ENCODE data around the gene SLC2A1. TPM values are rescaled to one million over a fixed set of nuclear protein-coding genes. Genes with fewer than 3 reads are reported as not detected.
"Not testable (repeated sequence)": the region's sequence is repeated elsewhere in the genome, so short reads cannot be mapped to it uniquely, and the experiment has no call there.

SLC2A1 gene
- polyA plus RNA-seq, 4 donors: 33.6 to 67.5 (median 44.3) TPM

DNA sequence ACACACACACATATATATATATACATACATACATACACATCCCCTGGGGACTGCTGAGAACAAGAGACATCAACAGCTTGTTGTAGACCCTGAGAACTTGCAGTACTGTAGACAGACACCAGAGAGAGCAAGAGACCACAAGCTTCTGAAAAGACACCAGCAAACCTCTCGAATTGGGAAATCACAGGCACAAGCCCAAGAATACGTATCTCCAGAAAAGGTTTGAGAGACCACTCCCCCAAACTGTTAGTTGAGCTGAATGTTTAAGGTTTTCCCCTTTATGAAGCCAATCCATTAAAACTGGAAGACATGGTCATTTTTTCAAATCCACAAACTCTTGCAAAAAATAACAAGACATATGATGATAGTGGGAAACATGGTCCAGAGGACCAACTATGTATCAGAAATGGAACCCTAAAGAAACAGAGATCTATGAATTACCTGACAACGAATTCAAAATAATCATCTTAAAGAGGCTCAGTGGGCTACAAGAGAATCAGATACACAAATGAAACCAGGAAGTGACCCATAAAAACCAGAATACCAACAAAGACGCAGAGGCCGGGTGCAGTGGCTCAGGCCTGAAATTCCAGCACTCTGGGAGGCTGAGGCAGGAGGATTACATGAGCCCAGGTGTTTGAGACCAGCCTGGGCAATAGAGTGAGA lies 45.1 kb downstream of the SLC2A1 start:
- no peak for DNase-seq (ENCODE audit: low read depth in 4 of 4, low spot score in 3 of 4)

GRCh38 chr1:42910985-42911384 lies 47.7 kb downstream of the SLC2A1 start:
- DNase-seq (ENCODE audit: low read depth in 4 of 4, low spot score in 3 of 4): no peak

DNA sequence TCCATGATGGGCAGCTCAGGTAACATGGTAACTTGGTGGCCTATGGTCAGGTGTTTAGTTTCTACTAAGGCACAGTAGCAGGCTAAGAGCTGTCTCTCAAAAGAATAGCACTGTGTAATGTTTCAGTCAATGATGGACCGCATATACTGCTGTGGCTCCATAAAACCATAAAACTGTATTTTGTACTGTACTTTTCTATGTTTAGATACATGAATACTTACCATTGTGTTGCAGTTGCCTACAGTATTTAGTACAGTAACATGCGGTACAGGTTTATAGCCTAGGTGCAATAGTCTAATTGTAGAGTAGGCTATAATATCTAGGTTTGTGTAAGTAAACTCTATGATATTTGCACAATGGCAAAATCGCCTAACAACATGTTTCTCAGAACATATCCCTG lies 50.6 kb downstream of the SLC2A1 start:
- DNase-seq (ENCODE audit: low read depth in 4 of 4, low spot score in 3 of 4): no peak

DNA sequence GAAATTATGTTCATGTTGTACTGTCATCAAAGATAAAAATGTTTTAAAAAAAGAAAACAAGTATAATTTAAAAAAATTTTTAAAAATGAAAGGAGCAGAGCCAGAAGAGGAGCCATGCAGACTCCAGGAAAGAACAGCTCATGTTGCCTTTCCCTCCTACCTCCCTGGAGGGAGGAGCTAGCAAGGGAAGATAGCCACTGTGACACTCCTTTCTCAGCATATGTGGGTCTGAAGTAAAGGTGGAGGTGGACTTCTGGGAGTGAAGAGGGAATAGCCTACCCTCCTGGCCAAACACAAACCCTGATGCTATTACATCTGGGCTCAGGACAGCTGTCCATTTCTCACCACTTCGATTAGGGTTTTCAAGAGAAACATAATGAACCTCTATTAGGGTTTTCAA lies 54.2 kb downstream of the SLC2A1 start:
- no peak for DNase-seq (ENCODE audit: low read depth in 4 of 4, low spot score in 3 of 4)

DNA sequence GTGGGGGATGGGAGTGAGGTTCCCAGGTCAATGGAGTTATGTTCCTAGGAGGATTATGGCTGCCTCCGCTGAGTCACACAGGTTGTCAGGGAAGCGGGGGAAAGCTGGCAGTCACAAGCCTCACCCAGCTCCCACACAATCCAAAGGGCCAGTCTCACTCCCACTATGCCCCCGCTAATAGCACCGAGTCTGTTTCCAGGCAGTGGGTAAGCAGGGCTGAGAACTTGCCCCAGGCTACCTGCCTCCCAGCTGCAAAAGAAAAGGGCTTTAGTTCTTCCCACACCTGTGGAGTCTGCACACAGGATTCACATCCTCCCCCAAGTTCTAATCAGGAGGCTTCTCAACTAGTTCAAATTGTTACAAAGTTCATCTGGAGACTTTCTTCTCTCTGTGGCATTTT lies 58.7 kb downstream of the SLC2A1 start:
- DNase-seq (ENCODE audit: low read depth in 4 of 4, low spot score in 3 of 4): not testable (repeated sequence)

GRCh38 chr1:42891465-42892138 lies 67.1 kb downstream of the SLC2A1 start:
- no peak for DNase-seq (ENCODE audit: low read depth in 4 of 4, low spot score in 3 of 4)

DNA sequence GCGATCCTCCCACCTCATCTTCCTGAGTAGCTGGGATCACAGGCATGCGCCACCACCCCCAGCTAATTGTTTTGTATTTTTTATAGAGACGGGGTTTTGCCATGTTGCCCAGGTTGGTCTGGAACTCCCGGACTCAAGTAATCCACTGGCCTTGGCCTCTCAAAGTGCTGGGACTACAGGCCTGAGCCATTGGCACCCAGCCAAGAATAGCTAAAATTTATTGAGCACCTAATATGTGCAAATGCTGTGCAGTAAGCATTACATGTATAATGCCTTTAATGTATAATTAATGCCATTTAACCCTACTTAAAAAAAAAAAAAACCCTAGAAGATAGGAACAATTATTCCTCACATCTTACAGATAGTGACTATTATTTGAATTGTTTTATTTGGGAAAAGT lies 69.4 kb downstream of the SLC2A1 start:
- no peak for DNase-seq (ENCODE audit: low read depth in 4 of 4, low spot score in 3 of 4)

- no peak for DNase-seq (ENCODE audit: low read depth in 4 of 4, low spot score in 3 of 4)
These were observed 70.5 kb downstream of the SLC2A1 start for GRCh38 chr1:42888013-42888633.

DNA sequence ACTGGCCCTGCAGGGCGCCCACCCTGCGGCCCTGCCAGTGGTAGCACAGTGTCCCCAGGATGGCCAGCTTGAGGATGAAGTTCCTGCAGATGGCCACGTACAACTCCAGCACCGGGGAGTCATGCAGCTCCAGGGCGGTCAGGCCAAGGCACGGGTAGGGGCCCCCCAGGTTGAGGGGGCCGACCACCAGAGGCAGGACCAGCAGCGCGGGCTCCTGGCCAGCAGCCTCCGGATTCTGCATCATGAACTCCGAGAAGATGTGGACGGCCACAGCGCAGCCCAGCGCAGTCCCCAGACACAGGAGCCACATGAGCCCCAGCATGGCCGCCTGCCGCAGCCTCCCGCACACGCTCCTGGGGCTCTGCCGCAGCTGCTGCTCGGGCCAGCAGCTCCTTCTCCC lies 71.3 kb downstream of the SLC2A1 start:
- DNase-seq (ENCODE audit: low read depth in 4 of 4, low spot score in 3 of 4): no peak

DNA sequence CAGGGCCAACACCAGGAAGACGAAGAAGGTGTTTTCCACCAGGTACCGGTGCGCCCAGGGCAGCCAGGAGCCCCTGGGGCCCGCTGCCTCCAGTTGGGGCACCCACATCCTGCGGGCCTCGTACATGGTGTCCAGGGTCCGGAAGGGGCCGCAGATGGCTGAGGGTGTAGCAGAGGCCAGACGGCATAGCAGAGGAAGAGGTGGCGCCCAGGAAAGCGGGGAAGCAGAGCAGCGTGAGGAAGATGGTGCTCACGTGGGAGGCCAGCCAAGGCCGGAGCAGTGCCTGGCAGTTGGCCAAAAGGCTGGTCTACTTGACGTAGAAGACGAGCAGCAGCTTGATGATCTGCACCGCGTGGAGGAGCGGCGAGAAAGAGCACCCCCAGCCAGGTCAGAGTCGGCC lies 71.9 kb downstream of the SLC2A1 start:
- DNase-seq (ENCODE audit: low read depth in 4 of 4, low spot score in 3 of 4): no peak

DNA sequence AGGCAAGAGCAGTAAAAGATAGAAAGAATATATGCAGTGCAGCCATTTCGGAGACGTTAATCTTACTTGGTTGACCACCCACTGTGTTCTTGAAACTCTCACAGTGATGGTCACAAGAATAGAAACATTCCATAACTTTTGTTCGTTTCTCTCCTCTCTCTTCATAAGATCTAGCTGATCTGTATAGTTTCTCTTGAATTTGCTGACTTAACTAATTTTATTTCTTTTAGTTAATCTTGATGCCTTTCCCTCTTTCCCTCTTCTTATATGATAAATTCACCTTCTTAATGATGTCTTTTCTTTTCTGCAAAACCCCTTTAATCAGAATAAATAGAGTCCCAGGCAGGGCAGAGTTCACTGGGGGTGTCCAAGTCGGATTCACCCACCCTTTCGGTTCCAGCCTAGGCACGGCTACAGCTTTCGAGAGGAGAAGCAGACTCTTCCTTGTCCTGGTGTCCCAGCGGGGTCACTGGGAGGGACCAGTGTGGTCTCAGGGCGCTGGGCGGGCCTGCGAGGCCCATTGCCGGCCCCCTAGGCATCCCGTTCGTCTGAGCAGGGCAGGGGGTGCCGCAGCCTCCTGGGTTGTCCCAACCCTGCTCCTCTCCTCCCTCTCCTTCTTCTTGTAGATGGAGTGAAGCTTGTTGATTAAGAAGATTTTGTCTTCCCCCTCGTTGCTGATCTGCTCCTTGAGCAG lies 72.5 kb downstream of the SLC2A1 start:
- no peak for DNase-seq (ENCODE audit: low read depth in 4 of 4, low spot score in 3 of 4)

DNA sequence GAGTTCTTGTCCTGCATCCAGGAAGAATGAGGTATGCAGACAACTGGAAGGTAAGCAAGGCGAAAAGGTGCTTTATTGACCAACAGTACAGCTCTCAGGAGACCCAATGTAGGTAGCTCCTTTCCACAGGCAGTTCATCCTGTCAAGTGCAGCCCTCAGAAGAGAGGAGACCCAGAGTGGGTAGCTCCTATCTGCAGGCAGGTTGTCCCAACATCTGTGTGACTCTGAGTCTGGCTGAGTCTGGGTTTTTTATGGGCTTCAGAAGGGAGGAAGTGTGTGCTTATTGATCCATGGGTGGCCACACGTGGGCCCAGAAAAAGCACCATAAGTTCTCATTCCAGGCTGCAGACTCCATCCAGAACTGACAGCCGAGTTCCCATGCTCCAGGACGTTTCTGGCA lies 78.3 kb downstream of the SLC2A1 start:
- no peak for DNase-seq (ENCODE audit: low read depth in 4 of 4, low spot score in 3 of 4)

GRCh38 chr1:42877380-42877779 lies 81.3 kb downstream of the SLC2A1 start:
- DNase-seq (ENCODE audit: low read depth in 4 of 4, low spot score in 3 of 4): no peak

GRCh38 chr1:42876009-42876408 lies 82.7 kb downstream of the SLC2A1 start:
- DNase-seq (ENCODE audit: low read depth in 4 of 4, low spot score in 3 of 4): no peak

Other genes starting within 250 kb of the SLC2A1 start
- 100 to 1,000 TPM in 1 of 4 donors, 10 to 100 TPM in 2, 1 to 10 TPM in 1; 2.1 to 103 (median 79.2) TPM for gene CLDN19, start 218.6 kb downstream of the SLC2A1 start, polyA plus RNA-seq (ENCODE audit: insufficient read length in 4 of 4)
- gene P3H1, start 191.8 kb downstream of the SLC2A1 start, polyA plus RNA-seq (ENCODE audit: insufficient read length in 4 of 4): 100 to 1,000 TPM in 1 of 4 donors, 10 to 100 TPM in 3; 70.7 to 119 (median 73.5) TPM
- 10 to 100 TPM in 3 of 4 donors, 1 to 10 TPM in 1; 7.8 to 13.1 (median 11.3) TPM for gene C1orf50, start 191.6 kb downstream of the SLC2A1 start, polyA plus RNA-seq (ENCODE audit: insufficient read length in 4 of 4)
- gene TMEM269, start 173.9 kb downstream of the SLC2A1 start, polyA plus RNA-seq (ENCODE audit: insufficient read length in 4 of 4): 1 to 10 TPM in 1 of 4 donors, under 1 TPM in 3; 0.47 to 1.0 (median 0.89) TPM
- 10 to 100 TPM; 13.9 to 23.8 (median 22.0) TPM for gene ERMAP, start 141.7 kb downstream of the SLC2A1 start, polyA plus RNA-seq (ENCODE audit: insufficient read length in 4 of 4)
- 10 to 100 TPM; 61.8 to 80.4 (median 71.0) TPM for gene SVBP, start 141.5 kb downstream of the SLC2A1 start, polyA plus RNA-seq (ENCODE audit: insufficient read length in 4 of 4)
- 10 to 100 TPM; 13.6 to 23.6 (median 20.0) TPM for gene ZNF691, start 112.3 kb downstream of the SLC2A1 start, polyA plus RNA-seq (ENCODE audit: insufficient read length in 4 of 4)
- 10 to 100 TPM; 37.9 to 77.3 (median 74.4) TPM for gene EBNA1BP2, start 213.4 kb upstream of the SLC2A1 start, polyA plus RNA-seq (ENCODE audit: insufficient read length in 4 of 4)
- gene CFAP57, start 213.5 kb upstream of the SLC2A1 start, polyA plus RNA-seq (ENCODE audit: insufficient read length in 4 of 4): 1 to 10 TPM in 3 of 4 donors, under 1 TPM in 1; 0.29 to 4.1 (median 3.9) TPM

All from left renal pelvis (tissue), 4 donors.